22Rv1 (cell line): Measurements from ENCODE around the gene ADAD1.
"Not testable (repeated sequence)": the region's sequence is repeated elsewhere in the genome, so short reads cannot be mapped to it uniquely, and the experiment has no call there.

Source experiments
- CTCF ChIP-seq: fragments of 450-650 bp; IDR thresholded peaks from 2 replicates; pipeline ENCODE4 v1.5.1; 2017; ENCODE audit warnings: mild to moderate bottlenecking
- ZFX ChIP-seq: fragments of 450-650 bp; IDR thresholded peaks from 2 replicates; pipeline ENCODE4 v1.6.1; 2017; ENCODE audit warnings: antibody characterized with exemption, borderline replicate concordance

GRCh38 chr4:122368786-122369185 lies 10.0 kb upstream of the ADAD1 start:
- TF ChIP-seq CTCF, ZFX: not testable (repeated sequence)
